ENCODE measurements around the gene LGALS7.

GRCh38 chr19:38730470-38730730, 42.9 kb downstream of the LGALS7 start:
- TF ChIP-seq CTCF (IDR thresholded peaks at IDR 0.05): no peak
- no peak for TF ChIP-seq POLR2AphosphoS5 (IDR thresholded peaks at IDR 0.05; ENCODE audit: insufficient read depth in 1 of 2, low read depth in 1 of 2)
- TF ChIP-seq POLR2A (IDR thresholded peaks at IDR 0.05): no peak

Data from vagina (tissue), 2 donors.